ENCODE measurements around the gene LRRC73. TPM values are rescaled to one million over a fixed set of nuclear protein-coding genes. Genes with fewer than 3 reads are reported as not detected.

Gene LRRC73
- polyA plus RNA-seq, 3 donors: 0.10 to 1.0 TPM; not detected in 1

DNA sequence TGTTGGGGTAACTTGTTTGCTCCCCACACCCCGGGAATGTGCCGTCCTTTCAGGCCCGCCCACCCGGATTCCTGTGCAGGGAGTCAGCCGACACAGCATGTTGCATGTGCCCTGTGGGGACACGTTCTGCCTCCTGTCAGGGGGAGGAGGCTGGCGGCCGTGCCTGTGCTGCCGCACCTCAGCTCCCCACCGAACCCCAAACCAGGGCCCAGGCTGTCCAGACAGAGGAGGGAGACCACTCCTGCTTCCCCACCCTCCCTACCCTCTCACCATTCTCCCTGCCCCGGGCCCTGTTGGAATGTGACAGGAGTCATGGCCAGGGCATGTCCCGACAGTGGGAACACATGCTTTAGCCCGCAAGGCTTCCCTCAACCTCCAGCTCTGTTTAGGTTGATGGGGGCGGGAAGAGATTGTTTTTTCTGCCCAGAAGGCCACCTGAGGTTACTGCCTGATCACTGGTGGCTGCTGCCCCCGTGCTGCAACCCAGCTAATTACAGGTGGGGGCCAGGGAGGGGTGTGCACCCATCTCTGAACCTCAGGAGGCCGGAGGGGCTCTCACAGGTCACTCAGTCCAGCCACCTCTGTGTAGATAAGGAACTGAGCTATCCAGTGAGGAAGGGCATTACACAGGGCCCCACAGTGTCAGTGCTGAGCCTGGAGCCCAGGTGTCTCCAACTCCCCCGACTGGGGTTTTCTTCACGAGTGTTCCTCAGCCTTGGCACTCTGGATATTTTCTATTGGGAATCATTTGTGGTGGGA lies 13.6 kb downstream of the LRRC73 start:
- WGBS, 3 donors: 59 to 68% (median 64%) methylated on average over 14 to 18 of the region's 18 CpGs
- H3K27ac ChIP-seq (ENCODE audit: low read depth, low read length): no peak overlapping the region

- no peak overlapping the region for H3K27ac ChIP-seq (ENCODE audit: low read depth, low read length)
- 61 to 85% (median 66%) methylated on average over 4 of the region's 4 CpGs for WGBS, 3 donors
Measured at GRCh38 chr6:43495409-43495941, 14.7 kb downstream of the LRRC73 start.

- no peak overlapping the region for H3K27ac ChIP-seq (ENCODE audit: low read depth, low read length)
- WGBS, 3 donors: 90 to 95% (median 93%) methylated on average over 4 of the region's 4 CpGs
Measured at GRCh38 chr6:43494766-43495165, 15.4 kb downstream of the LRRC73 start.

DNA sequence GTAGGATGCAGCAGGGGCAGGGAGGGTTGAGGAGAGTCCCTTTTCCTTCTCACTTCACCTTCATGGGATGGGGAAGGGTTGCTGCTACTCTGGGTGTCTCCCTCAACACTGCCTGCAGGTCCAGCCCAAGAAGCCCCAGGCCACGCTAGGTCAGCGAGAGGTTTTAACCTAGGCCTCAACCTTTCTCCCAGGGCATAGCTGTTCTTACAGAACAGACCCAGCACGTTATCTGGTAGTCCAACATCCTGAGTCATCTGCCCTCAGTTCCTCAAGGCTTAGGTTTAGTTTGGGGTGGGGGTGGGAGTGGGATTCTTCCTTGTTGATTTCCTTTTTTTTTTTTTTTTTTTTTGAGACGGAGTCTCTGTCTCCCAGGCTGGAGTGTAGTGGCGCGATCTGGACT lies 15.8 kb downstream of the LRRC73 start:
- no peak overlapping the region for H3K27ac ChIP-seq (ENCODE audit: low read depth, low read length)
- 93 to 96% (median 94%) methylated on average over 6 of the region's 6 CpGs for WGBS, 3 donors

GRCh38 chr6:43493833-43494232 lies 16.3 kb downstream of the LRRC73 start:
- WGBS, 3 donors: 74 to 93% (median 93%) methylated on average over 7 of the region's 7 CpGs
- H3K27ac ChIP-seq (ENCODE audit: low read depth, low read length): no peak overlapping the region

- 75 to 88% (median 88%) methylated on average over 2 of the region's 2 CpGs for WGBS, 3 donors
- no peak overlapping the region for H3K27ac ChIP-seq (ENCODE audit: low read depth, low read length)
Measured at GRCh38 chr6:43493230-43493629, 16.9 kb downstream of the LRRC73 start.

DNA sequence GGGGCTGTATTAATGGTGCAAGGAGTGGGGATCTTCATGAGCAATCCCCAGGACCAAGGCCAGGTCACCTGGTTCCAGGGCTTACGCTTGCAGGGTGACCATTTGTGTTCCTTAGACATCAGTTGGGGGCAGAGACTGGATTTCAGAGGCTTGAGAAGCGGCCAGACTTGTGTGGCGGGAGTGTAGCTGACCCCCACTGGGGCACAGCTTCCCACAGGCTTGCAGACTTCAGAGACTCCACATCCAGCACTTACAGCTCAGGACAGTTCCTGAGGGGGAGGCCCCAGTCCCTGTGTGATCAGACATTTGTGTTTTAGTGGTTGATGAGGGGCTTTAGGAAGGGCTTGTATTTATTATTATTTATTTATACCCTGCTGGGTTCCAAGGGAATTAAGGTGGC lies 17.5 kb downstream of the LRRC73 start:
- no peak overlapping the region for H3K27ac ChIP-seq (ENCODE audit: low read depth, low read length)

DNA sequence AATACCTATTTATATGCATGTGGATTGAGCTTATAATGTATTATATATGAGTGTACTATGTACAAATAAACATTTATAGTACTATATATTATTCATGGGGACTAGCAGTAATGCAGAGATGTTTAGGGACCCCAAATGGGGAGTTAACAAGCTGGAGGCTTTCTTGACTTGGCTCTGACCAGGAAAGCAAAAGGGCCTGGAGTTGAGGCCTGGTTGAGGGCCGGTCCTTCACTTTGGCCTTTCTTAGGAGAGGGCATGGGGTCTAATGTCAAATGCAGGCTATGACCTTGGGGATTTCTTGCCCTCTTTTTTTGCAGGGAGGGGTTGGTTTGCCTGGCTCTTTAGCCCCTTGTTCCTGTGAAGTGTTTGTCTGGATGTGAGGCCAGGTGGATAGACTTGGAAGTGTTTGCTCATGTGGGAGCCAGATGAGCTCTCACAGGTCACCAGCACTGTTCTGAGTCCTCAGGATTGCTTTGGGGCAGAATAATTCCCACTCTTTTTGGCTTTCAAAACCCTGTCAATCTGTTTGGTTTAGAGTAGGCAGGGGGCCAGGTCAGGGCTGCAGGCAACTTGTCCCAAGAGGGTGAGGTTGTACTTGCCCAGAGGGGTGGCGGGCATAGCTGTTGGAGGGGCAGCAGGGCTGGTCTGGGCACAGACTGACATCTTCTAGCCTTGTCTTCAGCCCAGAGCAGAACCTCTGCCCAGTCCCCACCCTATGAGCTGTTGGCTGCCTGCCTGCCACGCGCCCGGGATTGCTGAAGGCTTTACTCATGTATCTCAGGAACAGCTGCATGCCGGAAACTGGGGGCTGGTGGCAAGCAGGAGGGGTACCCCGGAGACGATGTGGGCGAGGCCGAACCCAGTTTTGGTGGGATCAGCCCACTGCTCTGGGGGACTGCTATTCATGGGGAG lies 18.1 kb downstream of the LRRC73 start:
- 42 to 54% (median 49%) methylated on average over 10 of the region's 10 CpGs for WGBS, 3 donors
- H3K27ac ChIP-seq (ENCODE audit: low read depth, low read length): no peak overlapping the region

More for the DNA sequence above, 17.5 kb downstream of the LRRC73 start:
- 69 to 88% (median 76%) methylated on average over 3 of the region's 3 CpGs for WGBS, 3 donors

GRCh38 chr6:43490523-43490939 lies 19.6 kb downstream of the LRRC73 start:
- H3K27ac ChIP-seq (ENCODE audit: low read depth, low read length): no peak overlapping the region
- WGBS, 3 donors: 55 to 74% (median 56%) methylated on average over 6 of the region's 6 CpGs

- H3K27ac ChIP-seq (ENCODE audit: low read depth, low read length): no peak overlapping the region
Measured at GRCh38 chr6:43489277-43490072, 20.7 kb downstream of the LRRC73 start.

DNA sequence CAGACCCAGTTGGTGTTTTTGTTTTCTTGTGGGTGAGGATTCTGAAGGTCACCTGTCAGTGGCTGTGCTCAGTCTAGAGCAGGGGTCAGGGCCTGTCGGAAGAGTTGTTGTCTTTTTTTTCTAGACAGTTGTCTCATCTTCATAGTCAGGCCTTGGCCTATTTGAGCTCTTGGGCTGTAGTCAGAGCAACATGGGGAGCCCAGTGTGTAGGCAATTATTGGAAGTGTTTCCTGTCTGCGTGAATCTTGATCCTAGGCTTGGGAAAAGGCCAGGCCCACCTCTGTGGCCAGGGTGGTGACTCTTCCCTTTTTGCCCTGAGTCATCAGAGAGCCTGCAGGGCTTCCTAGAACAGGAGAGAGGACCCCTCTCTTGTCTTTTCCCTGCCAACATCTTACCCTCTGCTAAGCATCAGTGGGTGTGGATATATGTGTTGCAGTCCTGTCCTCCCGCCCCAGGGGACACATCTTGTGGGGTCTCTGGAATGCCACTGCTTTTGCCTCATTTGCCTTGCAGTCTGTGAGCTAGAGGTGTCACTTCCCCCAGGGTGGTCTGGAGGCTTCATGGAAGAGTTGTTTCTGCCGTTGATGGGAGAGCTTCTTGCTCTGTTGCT lies 21.4 kb downstream of the LRRC73 start:
- WGBS, 3 donors: 66 to 80% (median 77%) methylated on average over 4 of the region's 4 CpGs
- no peak overlapping the region for H3K27ac ChIP-seq (ENCODE audit: low read depth, low read length)

More at GRCh38 chr6:43489277-43490072, 20.7 kb downstream of the LRRC73 start:
- WGBS, 3 donors: 76 to 86% (median 82%) methylated on average over 12 of the region's 12 CpGs

GRCh38 chr6:43481591-43482236 lies 28.4 kb downstream of the LRRC73 start:
- H3K27ac ChIP-seq (ENCODE audit: low read depth, low read length): no peak overlapping the region
- WGBS, 3 donors: 52 to 93% (median 91%) methylated on average over 11 of the region's 11 CpGs

DNA sequence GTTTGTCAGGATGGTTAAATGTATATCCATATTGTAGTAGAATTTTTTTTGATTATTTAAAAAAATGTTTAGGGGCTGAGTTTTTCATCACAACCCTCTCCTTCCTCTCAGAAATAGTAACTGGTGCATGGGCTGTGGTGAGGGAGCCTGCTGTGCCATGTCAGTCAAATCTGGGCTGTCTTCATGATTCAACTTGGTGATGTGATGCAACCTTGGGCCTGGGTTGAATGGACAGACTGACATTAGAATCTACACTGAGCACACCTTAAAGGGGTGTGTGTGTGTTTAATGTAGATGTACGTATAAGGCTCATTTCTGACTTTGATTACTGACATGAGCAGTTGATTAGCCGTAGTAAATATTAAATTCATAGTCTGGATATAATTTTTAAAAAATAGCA lies 29.1 kb downstream of the LRRC73 start:
- no peak overlapping the region for H3K27ac ChIP-seq (ENCODE audit: low read depth, low read length)
- WGBS, 3 donors: 58 to 92% (median 87%) methylated on average over 2 of the region's 2 CpGs

- WGBS, 3 donors: 2 to 19% (median 16%) methylated on average over 3 of the region's 3 CpGs
- H3K27ac ChIP-seq (ENCODE audit: low read depth, low read length): no peak overlapping the region
Measured at GRCh38 chr6:43478008-43478372, 32.2 kb downstream of the LRRC73 start.

DNA sequence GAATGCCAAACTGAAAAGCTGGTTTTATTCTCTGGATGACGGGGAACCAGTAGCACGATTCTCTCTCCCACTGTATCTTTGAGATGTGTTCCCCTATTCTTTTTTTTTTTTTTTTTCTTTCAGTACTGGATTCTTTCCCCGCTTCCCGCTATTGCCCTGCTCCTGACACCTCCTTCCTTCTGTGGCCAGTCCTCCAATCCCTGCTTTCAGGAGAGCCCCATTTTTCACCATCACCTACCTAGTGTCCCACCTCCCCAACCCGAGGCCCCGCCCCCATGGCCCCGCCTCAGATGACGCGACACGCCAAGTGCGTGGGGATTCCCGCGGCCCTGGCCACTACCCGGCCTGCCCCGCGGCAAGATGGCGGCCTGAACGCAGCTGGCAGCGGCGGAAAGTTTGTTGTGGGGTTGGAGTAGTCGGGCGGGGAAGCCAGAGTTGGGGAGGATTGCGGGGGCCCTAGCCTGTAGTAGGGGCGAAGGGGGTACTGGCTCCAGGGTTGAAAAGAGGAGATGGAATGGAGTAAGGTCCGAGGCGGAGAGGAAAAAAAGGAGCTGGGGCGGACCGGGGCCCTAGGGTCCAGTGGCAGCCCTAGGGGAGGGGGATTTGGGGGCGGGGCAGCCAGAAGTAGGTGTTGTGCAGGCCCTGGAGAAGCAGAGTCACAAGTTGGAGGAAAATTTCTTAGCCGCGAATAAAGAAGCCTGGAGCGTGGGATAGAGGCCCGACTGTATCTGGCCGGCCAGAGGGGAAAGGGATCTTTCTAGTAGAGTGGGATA lies 32.7 kb downstream of the LRRC73 start, which contains the start of gene TJAP1:
Gene TJAP1, plus strand, starts transcription at position 336 of the 773 bp plus-strand sequence. CDS start 21,432 bp downstream, outside the sequence.
- WGBS, 3 donors: 1% methylated on average over 34 of the region's 34 CpGs
- no peak within 1 kb of the TSS for H3K27ac ChIP-seq (ENCODE audit: low read depth, low read length)

- 18 to 32% (median 29%) methylated on average over 2 of the region's 2 CpGs for WGBS, 3 donors
- no peak overlapping the region for H3K27ac ChIP-seq (ENCODE audit: low read depth, low read length)
Measured at GRCh38 chr6:43476746-43477145, 33.4 kb downstream of the LRRC73 start.

DNA sequence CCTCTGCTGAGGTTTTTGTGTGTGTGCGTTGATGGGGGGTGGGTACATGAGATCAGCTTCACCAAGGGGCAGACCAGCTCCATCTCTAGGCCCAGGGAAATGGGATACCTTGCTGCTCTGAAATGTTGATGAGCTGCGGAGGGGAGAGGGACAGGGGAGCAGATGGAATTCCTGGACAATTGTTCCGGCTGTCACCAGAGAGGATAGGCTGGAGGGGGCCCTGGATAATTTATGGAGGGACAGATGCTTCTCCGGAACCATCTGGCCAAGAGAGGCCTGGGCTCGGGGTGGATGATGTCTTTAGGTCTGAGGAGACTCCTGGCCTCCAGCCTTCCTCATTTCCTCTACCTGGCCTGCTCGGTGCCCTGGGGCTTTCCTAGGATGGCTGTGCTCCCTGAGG lies 34.6 kb downstream of the LRRC73 start:
- 83 to 86% (median 83%) methylated on average over 6 of the region's 6 CpGs for WGBS, 3 donors
- no peak overlapping the region for H3K27ac ChIP-seq (ENCODE audit: low read depth, low read length)
